Activated CD4-positive, CD25-positive, alpha-beta regulatory T cell treated with anti-CD3 and anti-CD28 coated beads, Interleukin-2, amount 50 U/mL, for 24 hours (primary cell): ENCODE results near the gene GSN.

Experiments used
- ATAC-seq, 2 donors: fragments of 150-1000 bp; cut with Tn5 transposase; one replicate each; pipeline ENCODE4 v1.10.0; 2021; ENCODE audit warnings: mild to moderate bottlenecking in 1 of 2, moderate library complexity in 1 of 2

The GSN gene

DNA sequence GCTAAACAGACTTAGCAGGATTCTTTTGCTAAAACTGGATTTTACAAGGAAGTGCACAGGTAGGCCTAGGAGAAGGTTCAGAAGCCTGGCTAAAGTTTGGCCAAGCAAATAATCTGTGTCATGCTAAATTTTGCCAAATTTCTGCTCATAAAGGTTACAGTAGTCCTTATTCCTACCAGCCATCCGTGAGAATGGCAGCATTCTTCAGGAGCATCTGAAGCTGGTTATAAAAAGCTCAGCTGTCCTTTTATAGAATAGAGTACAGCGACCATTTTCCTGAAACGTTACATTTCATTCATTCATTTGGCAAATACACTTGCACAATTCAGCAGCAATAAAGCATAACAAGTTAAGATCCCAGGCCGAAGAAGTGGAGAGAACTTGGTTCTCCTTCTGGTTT is 6.9 kb downstream of the GSN start:
- ATAC-seq: no peak

GRCh38 chr9:121275781-121276658 is 8.1 kb downstream of the GSN start:
- no peak for ATAC-seq

DNA sequence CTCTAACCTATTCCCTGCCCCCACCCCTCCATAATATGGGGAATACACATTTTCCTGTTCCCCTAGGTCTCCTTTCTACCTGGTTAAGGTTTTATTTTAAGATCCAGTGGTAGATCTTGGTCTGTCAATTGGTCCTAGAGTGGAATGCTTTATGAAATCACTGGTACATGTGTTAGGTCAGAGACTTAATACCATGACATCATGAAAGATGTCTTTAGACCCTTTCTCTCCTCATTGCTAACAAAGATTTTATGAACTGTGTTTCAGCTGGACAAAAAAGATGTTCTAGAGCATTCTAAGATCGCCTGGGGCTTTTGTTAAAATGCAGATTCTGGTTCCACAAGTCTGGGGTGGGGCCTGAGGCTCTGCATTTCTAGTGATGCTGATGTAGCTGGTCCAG is 9.1 kb downstream of the GSN start:
- ATAC-seq: no peak

GRCh38 chr9:121277518-121278295 is 9.7 kb downstream of the GSN start:
- ATAC-seq: no peak

GRCh38 chr9:121278477-121279261 is 10.7 kb downstream of the GSN start:
- ATAC-seq: peak; percentile 62 to 72

GRCh38 chr9:121279776-121280388 is 11.9 kb downstream of the GSN start:
- ATAC-seq: no peak

- ATAC-seq: no peak
These were observed 13.0 kb downstream of the GSN start for GRCh38 chr9:121280715-121281613.

- no peak for ATAC-seq
These were observed 13.8 kb downstream of the GSN start for GRCh38 chr9:121281614-121282276.

DNA sequence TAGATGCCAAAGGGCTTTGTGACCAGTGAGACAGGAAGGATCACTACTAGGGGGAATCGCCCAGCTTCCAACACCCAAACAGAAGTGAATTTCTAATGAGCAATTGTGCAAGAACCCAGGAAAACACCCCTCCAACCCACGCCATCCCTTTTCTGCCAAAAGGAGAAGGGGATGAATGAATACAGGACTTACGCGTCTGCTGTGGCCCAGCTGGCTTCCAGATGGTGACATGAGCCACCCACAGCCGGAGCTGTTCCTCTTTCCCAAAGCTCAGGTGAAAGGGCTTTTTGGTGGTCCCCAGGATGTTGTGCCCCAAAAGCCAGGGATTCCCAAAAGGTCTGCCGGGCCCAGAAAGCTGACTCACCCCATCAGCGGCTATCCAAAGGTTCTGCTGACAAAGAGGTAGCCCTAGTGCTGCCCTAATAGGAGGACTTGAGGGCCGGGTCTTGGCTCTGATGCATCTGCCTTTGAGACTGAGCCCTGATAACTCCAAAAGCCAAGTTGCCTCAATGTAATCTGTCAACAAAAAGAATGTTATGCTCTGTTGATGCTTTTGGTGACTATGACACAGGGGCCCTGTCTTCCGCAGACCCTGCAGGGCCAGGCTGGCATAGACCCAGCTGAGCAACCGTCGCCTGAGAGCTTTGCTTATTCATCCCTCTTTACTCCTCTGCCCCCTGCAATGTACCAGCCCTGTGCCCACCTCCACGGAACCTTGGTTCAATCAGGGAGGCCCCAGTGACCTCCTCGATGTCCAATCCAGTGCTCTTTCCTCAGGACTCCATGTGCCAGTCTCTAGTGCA is 14.5 kb downstream of the GSN start:
- no peak for ATAC-seq

DNA sequence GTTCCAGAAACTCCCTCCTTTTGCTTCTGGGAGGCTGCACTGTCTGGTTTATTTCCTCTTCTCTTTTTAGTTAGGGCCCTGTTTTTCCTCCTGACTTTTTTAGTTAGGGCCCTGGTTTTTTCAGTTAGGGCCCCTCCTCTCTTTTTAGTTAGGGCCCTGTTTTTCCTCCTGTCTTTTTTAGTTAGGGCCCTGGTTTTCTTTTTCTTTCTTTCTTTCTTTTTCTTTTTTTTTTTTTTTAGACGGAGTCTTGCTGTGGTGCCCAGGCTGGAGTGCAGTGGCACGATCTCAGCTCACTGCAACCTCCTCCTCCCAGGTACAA is 15.1 kb downstream of the GSN start:
- no peak for ATAC-seq

DNA sequence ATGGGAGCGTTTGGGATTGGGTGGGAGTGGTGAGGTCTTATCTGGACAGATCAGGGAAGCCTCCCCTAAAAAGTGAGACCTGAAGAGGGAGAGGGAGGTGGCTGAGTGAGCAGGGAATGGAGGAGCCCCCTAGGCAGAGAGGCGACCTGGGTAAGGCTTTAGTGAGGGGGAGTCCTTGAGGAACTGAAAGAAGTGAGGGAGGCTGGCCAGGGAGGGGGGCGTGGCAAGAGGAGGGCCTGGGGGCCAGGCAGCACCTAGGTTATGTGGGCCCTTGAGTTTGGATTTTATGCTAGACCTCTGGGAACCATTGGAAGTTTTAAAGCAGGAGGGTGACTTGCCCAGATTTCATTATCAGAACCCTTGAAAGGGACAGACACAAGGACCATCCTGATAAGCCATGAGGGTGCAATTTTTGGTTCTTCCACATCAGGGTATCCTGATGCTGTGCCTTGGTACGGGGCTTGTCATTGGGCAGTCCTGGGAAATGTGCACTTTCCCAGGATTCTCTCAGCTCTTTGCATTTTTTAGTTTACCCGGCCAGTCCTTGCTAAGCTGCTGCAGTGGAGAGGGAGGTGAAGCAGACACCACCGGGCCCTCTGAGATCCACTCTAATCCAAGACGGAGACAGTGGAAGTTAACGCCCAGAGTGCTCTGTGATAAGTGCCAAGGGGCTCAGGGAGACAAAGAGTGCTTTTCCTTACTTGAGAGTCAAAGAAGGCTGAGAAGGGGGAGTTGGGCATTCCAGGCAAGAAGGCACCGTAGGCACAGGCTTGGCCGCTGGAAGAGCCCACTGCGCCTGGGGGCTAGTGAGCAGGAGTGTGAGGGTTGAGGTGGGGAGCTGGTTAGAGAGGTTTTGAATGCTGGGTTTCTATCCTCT is 16.1 kb downstream of the GSN start:
- no peak for ATAC-seq

DNA sequence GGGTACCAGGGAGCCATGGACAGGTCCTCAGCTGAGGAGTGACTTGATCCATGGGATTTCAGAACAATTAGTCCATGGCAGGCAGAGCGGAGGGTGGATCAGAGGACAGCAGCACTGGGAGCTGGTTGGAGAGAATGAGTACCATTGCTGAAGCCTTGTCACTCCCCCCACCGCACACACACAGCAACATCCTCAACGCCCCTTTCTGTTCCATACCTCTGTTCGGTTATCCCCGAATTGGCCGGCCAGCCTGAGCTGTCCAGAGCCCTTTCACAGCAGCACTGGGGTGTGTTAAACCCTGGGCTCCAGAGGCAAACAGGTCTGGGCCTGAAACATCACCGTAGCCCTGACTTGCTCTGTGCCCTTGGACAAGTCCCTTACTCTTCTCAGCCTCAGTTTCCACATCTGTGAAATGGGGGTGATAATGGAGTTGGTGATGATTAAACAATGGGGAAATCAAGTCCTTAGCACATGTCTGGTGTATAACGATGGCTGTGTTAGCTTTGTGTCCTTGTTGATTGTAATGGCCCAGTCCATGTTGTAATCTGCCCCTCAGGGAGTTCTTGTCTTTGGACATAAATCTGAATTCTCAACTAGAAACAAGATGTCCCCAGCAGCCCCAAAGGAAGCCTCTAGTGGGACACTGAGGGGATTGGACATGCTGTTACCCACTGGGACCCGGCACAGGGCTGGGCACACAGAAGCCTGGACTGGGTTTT is 16.9 kb downstream of the GSN start:
- ATAC-seq: no peak

DNA sequence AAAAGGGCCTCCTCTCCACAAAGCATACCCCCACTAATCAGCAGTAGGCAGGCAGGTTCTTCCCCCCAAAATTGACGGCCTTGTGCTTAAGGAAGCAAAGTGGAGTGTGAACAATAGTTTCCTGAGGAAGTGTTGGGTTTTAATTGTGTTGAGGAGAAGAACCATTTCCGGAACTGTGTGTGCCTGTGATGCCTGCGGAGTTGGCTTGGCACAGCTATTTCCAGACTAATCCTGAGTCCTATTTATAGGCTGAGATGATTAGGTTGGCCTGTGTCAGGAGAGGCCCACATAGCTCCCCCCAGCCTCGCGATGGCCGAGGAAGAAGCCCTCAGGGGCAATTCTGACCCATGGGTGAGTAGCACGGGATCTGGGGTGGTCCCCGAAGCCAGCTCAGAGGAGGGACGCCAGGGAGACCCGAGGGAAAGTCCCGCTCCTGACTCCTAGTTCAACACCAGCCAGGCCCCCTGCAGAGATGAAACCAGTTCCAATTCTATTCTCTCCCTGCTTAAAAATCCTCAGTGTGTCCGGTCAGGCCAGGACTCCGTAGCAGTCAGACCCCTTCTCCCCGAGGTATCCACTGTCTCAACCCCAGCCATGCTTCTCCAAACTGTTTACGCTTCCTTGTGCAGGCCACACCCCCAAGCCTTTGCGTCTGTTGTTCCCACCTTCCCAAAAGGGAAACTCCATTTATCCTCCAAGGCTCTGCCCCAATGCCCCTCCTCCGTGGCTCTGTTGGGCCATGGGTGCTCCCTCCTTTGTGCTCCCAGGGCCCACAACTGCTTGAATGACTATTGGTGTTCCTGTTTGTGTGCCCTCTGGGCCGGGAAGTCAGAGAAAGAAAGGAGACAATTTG is 18.1 kb downstream of the GSN start:
- ATAC-seq: no peak

GRCh38 chr9:121286688-121286972 is 18.7 kb downstream of the GSN start:
- no peak for ATAC-seq

DNA sequence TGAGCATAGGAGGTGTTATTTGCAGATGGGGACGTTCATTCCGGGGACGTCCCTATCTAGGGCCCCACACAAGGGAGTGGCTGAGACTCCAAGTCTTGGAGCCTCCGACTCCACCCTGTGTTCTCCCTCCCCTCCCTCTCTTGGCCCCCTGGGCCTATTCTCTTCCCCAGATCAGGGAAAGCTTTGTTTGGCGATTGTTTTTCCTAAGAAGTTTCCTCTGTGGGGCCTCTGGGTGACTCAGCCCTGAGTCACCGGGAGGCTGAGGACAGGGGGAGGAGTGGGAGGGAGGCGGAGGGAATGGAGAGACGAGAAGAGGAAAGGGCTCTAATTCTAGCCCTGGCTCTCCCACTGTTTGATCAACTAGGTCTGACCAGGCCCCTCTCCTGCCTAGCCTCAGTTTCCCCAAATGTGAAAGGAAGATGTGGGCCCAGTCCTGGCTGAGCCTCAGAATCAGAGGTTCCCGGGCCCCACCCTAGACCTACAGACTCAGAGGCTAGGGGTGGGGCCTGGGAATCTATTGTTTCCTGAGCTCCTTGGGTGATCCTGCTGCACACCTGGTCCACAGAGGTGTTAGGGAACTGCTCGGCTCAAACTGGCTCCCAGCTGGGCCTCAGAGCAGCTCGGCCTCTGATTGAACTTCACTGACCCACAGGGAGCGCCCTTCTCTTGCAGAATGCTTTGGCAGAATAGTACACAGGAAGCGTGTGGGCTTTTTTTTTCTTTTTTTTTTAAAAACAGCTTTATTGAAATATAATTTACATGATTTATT is 19.2 kb downstream of the GSN start:
- ATAC-seq: no peak

DNA sequence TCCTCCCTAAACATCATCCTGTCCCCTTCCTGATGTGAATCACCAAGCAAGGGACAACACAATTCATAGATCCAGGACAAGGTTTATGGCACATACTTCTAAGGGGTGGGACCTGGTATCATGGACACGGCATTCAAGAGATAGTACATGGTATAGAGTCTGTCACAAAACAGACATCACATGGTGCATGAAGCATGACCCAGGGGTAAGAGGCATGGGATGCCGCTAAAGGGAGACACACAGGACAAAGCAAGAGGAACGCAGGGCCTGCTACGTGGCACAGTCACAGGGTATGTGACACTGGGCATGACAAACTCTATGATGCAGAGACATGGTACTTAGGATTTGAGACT is 20.7 kb downstream of the GSN start:
- no peak for ATAC-seq
